Spleen (tissue), 11 donors: ENCODE data around the gene GARIN3. TPM values are rescaled to one million over a fixed set of nuclear protein-coding genes. Genes with fewer than 3 reads are reported as not detected.

Experiments
- DNase-seq: peaks from one replicate; pipeline ENCODE4 v3.0.0-alpha.2; 2020
- H3K27ac ChIP-seq, 8 donors: fragments of 200-600 bp; sonication (generic) in 7 of 8; 1 replicate in 4 of 8; 2 replicates in 4 of 8; pipeline versions ENCODE4 v1.5.0 to v1.8.0; 2016 to 2021; ENCODE audit warnings: inconsistent platforms in 4 of 8, mild to moderate bottlenecking in 4 of 8, moderate library complexity in 1 of 8
- H3K27me3 ChIP-seq, 7 donors: fragments of 200-600 bp; sonication (generic) in 6 of 7; replicated peaks in 1 of 7; 1 replicate in 4 of 7; 2 replicates in 3 of 7; pipeline versions ENCODE4 v1.5.0 to v1.8.0; 2016 to 2021; ENCODE audit warnings: inconsistent platforms in 3 of 7, mild to moderate bottlenecking in 1 of 7
- H3K36me3 ChIP-seq, 6 donors: fragments of 200-600 bp; sonication (generic) in 5 of 6; 1 replicate in 4 of 6; 2 replicates in 2 of 6; pipeline versions ENCODE4 v1.5.0 to v1.8.0; 2016 to 2021; ENCODE audit warnings: inconsistent platforms in 2 of 6
- H3K4me1 ChIP-seq, 6 donors: fragments of 200-600 bp; sonication (generic) in 5 of 6; 1 replicate in 3 of 6; 2 replicates in 3 of 6; pipeline versions ENCODE4 v1.5.0 to v1.8.0; 2016 to 2021; ENCODE audit warnings: inconsistent platforms in 3 of 6
- H3K4me3 ChIP-seq, 8 donors: fragments of 200-600 bp; sonication (generic) in 7 of 8; 1 replicate in 4 of 8; 2 replicates in 4 of 8; pipeline versions ENCODE4 v1.5.0 to v1.8.0; 2016 to 2021; ENCODE audit warnings: inconsistent platforms in 4 of 8, mild to moderate bottlenecking in 4 of 8, moderate library complexity in 2 of 8
- H3K9me3 ChIP-seq, 8 donors: fragments of 200-600 bp; sonication (generic) in 7 of 8; 1 replicate in 4 of 8; 2 replicates in 4 of 8; pipeline versions ENCODE4 v1.5.0 to v1.8.0; 2016 to 2021; ENCODE audit warnings: inconsistent platforms in 4 of 8
- CTCF ChIP-seq, 11 experiments: fragments of 200-600 bp in 7 of 11; fragments of 450-650 bp in 4 of 11; sonication (generic) in 4 of 11; IDR thresholded peaks in 8 of 11; conservative IDR thresholded peaks in 3 of 11; 1 replicate in 7 of 11; 2 replicates in 4 of 11; pipeline versions ENCODE4 v1.4.0 to v1.8.0; 2016 to 2021; ENCODE audit warnings: antibody characterized with exemption in 11 of 11, inconsistent platforms in 4 of 11, mild to moderate bottlenecking in 1 of 11
- POLR2A ChIP-seq, 3 donors: fragments of 450-650 bp; IDR thresholded peaks; one replicate each; pipeline ENCODE4 v1.5.1; 2017; ENCODE audit warnings: antibody characterized with exemption in 3 of 3, mild to moderate bottlenecking in 1 of 3
- POLR2AphosphoS5 ChIP-seq, 3 donors: sonication (generic); formaldehyde crosslinking; IDR thresholded peaks; one replicate each; pipeline ENCODE4 v1.5.1; 2017; ENCODE audit warnings: antibody characterized with exemption in 3 of 3
- WGBS, 5 donors: extraction: QIAGEN DNeasy Blood & Tissue Kit in 3 of 5; methylation state at CpG; one replicate each; pipeline versions ENCODE4 v1.1.5 to v1.1.7; 2013 to 2018; 5-methylcytosine and 5-hydroxymethylcytosine counted together
- intact Hi-C: fragments of 100-400 bp; cut with DNase I; formaldehyde crosslinking; loops from one replicate; pipeline ENCODE4 v1.15.0; 2023; ENCODE audit warnings: low total_unique reads
- polyA plus RNA-seq, 3 donors: library from polyadenylated mRNA; stranded (reverse); fragments of 200-250 nt; gene quantifications; one replicate each; pipeline ENCODE4 v1.2.1, GENCODE V29; 2013
- total RNA-seq, 7 donors: library from RNA; depleted of rRNA in 3 of 7; stranded (reverse); fragments of >200 nt in 3 of 7; fragmentation: NEBNext Ultra II Directional in 4 of 7; extraction: Animal tissue kit (Norgen Biotek cat#: 25700) in 4 of 7; gene quantifications; one replicate each; pipeline versions ENCODE4 v1.1.0 to v1.2.1, GENCODE V29; 2016 to 2021
- donor health status: healthy with polysubstance abuse.
- donor health status: DM: no; HTN: no; CAD: no; lungs with moderate emphysema.
- donor health status: DM: no; HTN: no; CAD: no.
- donor health status: Bipolar disorder and iron deficiency.
- donor health status: healthy.
- donor health status: DM: no; HTN: no; CAD: no.
- donor health status: DM: yes; HTN: yes; CAD: no.

Gene GARIN3
- total and polyA plus RNA-seq, 10 donors = not detected

- TF ChIP-seq POLR2A (IDR thresholded peaks at IDR 0.05) (no peak), CTCF (IDR thresholded peaks at IDR 0.05 in 8 of 11, conservative IDR thresholded peaks at IDR 0.05 in 3 of 11) (no peak), POLR2AphosphoS5 (IDR thresholded peaks at IDR 0.05) (no peak)
Observed at GRCh38 chr5:157178966-157179365, 12.9 kb upstream of the GARIN3 start.

GRCh38 chr5:157177953-157178352 lies 11.9 kb upstream of the GARIN3 start:
- Histone ChIP-seq H3K4me1 (peaks cover 0 to 15% (median 8%) of the 10 kb centered on the region in 6 donors), H3K27ac (peak overlapping the region in 5 of 8 donors; percentile 3 to 85 (median 76)), H3K4me3 (no peak overlapping the region), H3K27me3 (no peaks in the 10 kb centered on the region), H3K9me3 (no peaks in the 10 kb centered on the region), H3K36me3 (no peaks in the 10 kb centered on the region)
- WGBS, 5 donors = 66 to 81% (median 70%) methylated on average over 6 of the region's 6 CpGs
- DNase-seq = no peak
- TF ChIP-seq CTCF (IDR thresholded peaks at IDR 0.05 in 8 of 11, conservative IDR thresholded peaks at IDR 0.05 in 3 of 11) (no peak), POLR2AphosphoS5 (IDR thresholded peaks at IDR 0.05) (no peak), POLR2A (IDR thresholded peaks at IDR 0.05) (no peak)
- intact Hi-C loops = no loop called here

More at GRCh38 chr5:157178966-157179365, 12.9 kb upstream of the GARIN3 start:
- Histone ChIP-seq H3K27ac (peak overlapping the region; percentile 45 to 85 (median 67)), H3K4me3 (no peak overlapping the region), H3K4me1 (peaks cover 0 to 10% (median 4%) of the 10 kb centered on the region in 6 donors), H3K9me3 (no peaks in the 10 kb centered on the region), H3K36me3 (no peaks in the 10 kb centered on the region), H3K27me3 (no peaks in the 10 kb centered on the region)
- intact Hi-C loops = no loop called here
- no peak for DNase-seq
- WGBS, 5 donors = 63 to 85% (median 78%) methylated on average over 3 of the region's 3 CpGs

GRCh38 chr5:157175071-157175612 lies 9.1 kb upstream of the GARIN3 start:
- intact Hi-C loops = no loop called here
- Histone ChIP-seq H3K36me3 (no peaks in the 10 kb centered on the region), H3K9me3 (peaks cover 0 to 9% (median 0%) of the 10 kb centered on the region in 8 donors), H3K27ac (no peak overlapping the region), H3K4me1 (peaks cover 0 to 30% (median 18%) of the 10 kb centered on the region in 6 donors), H3K27me3 (no peaks in the 10 kb centered on the region), H3K4me3 (no peak overlapping the region)
- DNase-seq = no peak
- no peak for TF ChIP-seq POLR2AphosphoS5 (IDR thresholded peaks at IDR 0.05)
- no peak for TF ChIP-seq POLR2A (IDR thresholded peaks at IDR 0.05)
- no peak for TF ChIP-seq CTCF (IDR thresholded peaks at IDR 0.05 in 8 of 11, conservative IDR thresholded peaks at IDR 0.05 in 3 of 11)
- 85 to 96% (median 94%) methylated on average over 8 of the region's 8 CpGs for WGBS, 5 donors

GRCh38 chr5:157172403-157172802 lies 6.3 kb upstream of the GARIN3 start:
- Histone ChIP-seq H3K27me3 (no peaks in the 10 kb centered on the region), H3K4me3 (no peak overlapping the region), H3K36me3 (no peaks in the 10 kb centered on the region), H3K4me1 (peaks cover 0 to 20% (median 12%) of the 10 kb centered on the region in 6 donors), H3K9me3 (peaks cover 0 to 13% (median 0%) of the 10 kb centered on the region in 8 donors), H3K27ac (peak overlapping the region in 7 of 8 donors; percentile 13 to 69 (median 49))
- intact Hi-C loops = no loop called here
- WGBS, 5 donors = 23 to 47% (median 31%) methylated on average over 2 of the region's 2 CpGs
- TF ChIP-seq CTCF (IDR thresholded peaks at IDR 0.05 in 8 of 11, conservative IDR thresholded peaks at IDR 0.05 in 3 of 11) (no peak), POLR2A (IDR thresholded peaks at IDR 0.05) (no peak), POLR2AphosphoS5 (IDR thresholded peaks at IDR 0.05) (peak in 2 of 3 donors; percentile 41 to 47)
- peak; percentile 77 for DNase-seq
